Measurements from ENCODE around the gene LCA5.

LCA5 gene

GRCh38 chr6:79504372-79504771 is 32.9 kb downstream of the LCA5 start:
- Histone ChIP-seq H3K36me3 (ENCODE audit: insufficient read depth, low read length) (no peaks in the 10 kb centered on the region), H3K27me3 (ENCODE audit: insufficient read depth, low read length) (no peaks in the 10 kb centered on the region), H3K4me3 (ENCODE audit: low read depth, low read length, poor library complexity, severe bottlenecking) (no peak overlapping the region), H4K20me1 (ENCODE audit: insufficient read depth, low read length) (no peaks in the 10 kb centered on the region), H3K9ac (ENCODE audit: low read length) (no peak overlapping the region), H2AFZ (ENCODE audit: low read length) (no peak overlapping the region), H3K9me3 (ENCODE audit: low read length) (no peaks in the 10 kb centered on the region), H3K4me2 (ENCODE audit: low read length) (no peak overlapping the region), H3F3A (ENCODE audit: insufficient read depth, low read length) (no peaks in the 10 kb centered on the region), H3K79me2 (ENCODE audit: insufficient read depth, low read length) (no peaks in the 10 kb centered on the region), H3K27ac (ENCODE audit: low read depth, low read length, poor library complexity, severe bottlenecking) (no peak overlapping the region), H3K9me2 (ENCODE audit: low read depth, low read length) (no peaks in the 10 kb centered on the region), H3K4me1 (ENCODE audit: insufficient read depth, low read length, severe bottlenecking) (no peaks in the 10 kb centered on the region)
- TF ChIP-seq EZH2 (IDR thresholded peaks at IDR 0.05; ENCODE audit: borderline replicate concordance, low read length) (no peak), CTCF (IDR thresholded peaks at IDR 0.05; ENCODE audit: low read length) (no peak)

GRCh38 chr6:79498842-79499241 is 38.4 kb downstream of the LCA5 start:
- Histone ChIP-seq H3K4me3 (ENCODE audit: low read depth, low read length, poor library complexity, severe bottlenecking) (no peak overlapping the region), H3K9ac (ENCODE audit: low read length) (no peak overlapping the region), H3K4me1 (ENCODE audit: insufficient read depth, low read length, severe bottlenecking) (no peaks in the 10 kb centered on the region), H3K9me3 (ENCODE audit: low read length) (no peaks in the 10 kb centered on the region), H3K79me2 (ENCODE audit: insufficient read depth, low read length) (no peaks in the 10 kb centered on the region), H3F3A (ENCODE audit: insufficient read depth, low read length) (no peaks in the 10 kb centered on the region), H4K20me1 (ENCODE audit: insufficient read depth, low read length) (no peaks in the 10 kb centered on the region), H3K36me3 (ENCODE audit: insufficient read depth, low read length) (no peaks in the 10 kb centered on the region), H2AFZ (ENCODE audit: low read length) (no peak overlapping the region), H3K4me2 (ENCODE audit: low read length) (no peak overlapping the region), H3K27ac (ENCODE audit: low read depth, low read length, poor library complexity, severe bottlenecking) (no peak overlapping the region), H3K27me3 (ENCODE audit: insufficient read depth, low read length) (no peaks in the 10 kb centered on the region), H3K9me2 (ENCODE audit: low read depth, low read length) (no peaks in the 10 kb centered on the region)
- TF ChIP-seq CTCF (IDR thresholded peaks at IDR 0.05; ENCODE audit: low read length) (no peak), EZH2 (IDR thresholded peaks at IDR 0.05; ENCODE audit: borderline replicate concordance, low read length) (no peak)

GRCh38 chr6:79495246-79495645 is 42.0 kb downstream of the LCA5 start:
- Histone ChIP-seq H3K79me2 (ENCODE audit: insufficient read depth, low read length) (no peaks in the 10 kb centered on the region), H3K4me2 (ENCODE audit: low read length) (no peak overlapping the region), H4K20me1 (ENCODE audit: insufficient read depth, low read length) (no peaks in the 10 kb centered on the region), H2AFZ (ENCODE audit: low read length) (no peak overlapping the region), H3K36me3 (ENCODE audit: insufficient read depth, low read length) (no peaks in the 10 kb centered on the region), H3K9ac (ENCODE audit: low read length) (no peak overlapping the region), H3K9me2 (ENCODE audit: low read depth, low read length) (no peaks in the 10 kb centered on the region), H3F3A (ENCODE audit: insufficient read depth, low read length) (no peaks in the 10 kb centered on the region), H3K4me1 (ENCODE audit: insufficient read depth, low read length, severe bottlenecking) (no peaks in the 10 kb centered on the region), H3K27me3 (ENCODE audit: insufficient read depth, low read length) (no peaks in the 10 kb centered on the region), H3K4me3 (ENCODE audit: low read depth, low read length, poor library complexity, severe bottlenecking) (no peak overlapping the region), H3K9me3 (ENCODE audit: low read length) (no peaks in the 10 kb centered on the region), H3K27ac (ENCODE audit: low read depth, low read length, poor library complexity, severe bottlenecking) (no peak overlapping the region)
- TF ChIP-seq EZH2 (IDR thresholded peaks at IDR 0.05; ENCODE audit: borderline replicate concordance, low read length) (no peak), CTCF (IDR thresholded peaks at IDR 0.05; ENCODE audit: low read length) (no peak)
